Measurements from ENCODE around the gene LIF. TPM values are rescaled to one million over a fixed set of nuclear protein-coding genes. Genes with fewer than 3 reads are reported as not detected.

Gene LIF
- total RNA-seq, 1 experiment from 2014 or later = 75.4 TPM

GRCh38 chr22:30227438-30228228, 18.9 kb downstream of the LIF start:
- Histone ChIP-seq H3K9ac (ENCODE audit: low read length) (peak overlapping the region; percentile 47), H3K79me2 (ENCODE audit: insufficient read depth, low read length) (no peaks in the 10 kb centered on the region), H3K4me3 (replicated peaks in 1 of 2; ENCODE audit: low read depth in 1 of 2, low read length in 2 of 2) (no peak overlapping the region), H3K9me3 (ENCODE audit: control insufficient read depth in 1 of 2, insufficient read depth in 1 of 2, low read depth in 1 of 2, low read length in 2 of 2) (no peaks in the 10 kb centered on the region; a peak in 1 of 4 replicates), H3K4me1 (ENCODE audit: control insufficient read depth in 1 of 2, insufficient read depth in 2 of 2, low read length in 2 of 2) (peaks cover 47 to 84% of the 10 kb centered on the region in 2 experiments), H3K4me2 (ENCODE audit: low read length) (peak overlapping the region; percentile 49), H3K27ac (ENCODE audit: low read depth, low read length) (peak overlapping the region; percentile 47), H2AFZ (ENCODE audit: low read depth, low read length, poor library complexity, severe bottlenecking) (no peak overlapping the region), H3K27me3 (ENCODE audit: insufficient read depth, low read length) (no peaks in the 10 kb centered on the region), H3K9me2 (ENCODE audit: insufficient read depth) (no peaks in the 10 kb centered on the region), H4K20me1 (ENCODE audit: insufficient read depth) (no peaks in the 10 kb centered on the region), H3K36me3 (ENCODE audit: control insufficient read depth in 1 of 2, insufficient read depth in 2 of 2, low read length in 2 of 2) (no peaks in the 10 kb centered on the region)
- ATAC-seq = no peak
- intact Hi-C loops (cut with micrococcal nuclease) = no loop called here
- ChIA-PET POLR2A (interaction anchor here (0.7 to 1.3 kb wide), 4 partner anchors 17 to 111 kb away, joined by 3 to 5 read pairs (median 3); no protein-coding TSS in a partner anchor), RAD21 (ENCODE audit: low non-redundant PET in 1 of 2, low total read pairs in 2 of 2, uncharacterized antibody in 2 of 2, unreplicated experiment in 2 of 2) (no interaction called here), CTCF (interaction anchor here (0.7 kb wide), 1 partner anchor 61 kb away, joined by 5 read pairs; no protein-coding TSS in a partner anchor)
- BruUV-seq (replicated peaks) = no TSS peak
- TF ChIP-seq TCF7L2 (IDR thresholded peaks at IDR 0.05; ENCODE audit: borderline replicate concordance, extremely low read depth, insufficient read depth, insufficient read length) = no peak
- TF ChIP-seq YY1 (IDR thresholded peaks at IDR 0.05; ENCODE audit: extremely low read depth, insufficient replicate concordance, low read depth, low read length) = no peak
- no peak for TF ChIP-seq ELF1 (IDR thresholded peaks at IDR 0.05; ENCODE audit: borderline replicate concordance, low read depth)
- TF ChIP-seq REST (IDR thresholded peaks at IDR 0.05; ENCODE audit: low read depth) = no peak
- no peak for TF ChIP-seq CEBPB (IDR thresholded peaks at IDR 0.05; ENCODE audit: low read depth)
- TF ChIP-seq JUND (IDR thresholded peaks at IDR 0.05) = no peak
- no peak for TF ChIP-seq CBX3 (IDR thresholded peaks at IDR 0.05; ENCODE audit: low read depth)
- no peak for TF ChIP-seq SIN3A (IDR thresholded peaks at IDR 0.05; ENCODE audit: low read depth)
- TF ChIP-seq EZH2 (IDR thresholded peaks at IDR 0.05) = no peak
- no peak for TF ChIP-seq EZH2phosphoT487 (IDR thresholded peaks at IDR 0.05; ENCODE audit: borderline replicate concordance)
- TF ChIP-seq ZBTB33 (IDR thresholded peaks at IDR 0.05; ENCODE audit: extremely low read depth, insufficient replicate concordance, low read length) = no peak
- no peak for TF ChIP-seq ZFX (IDR thresholded peaks at IDR 0.05)
- no peak for DNase-seq (ENCODE audit: low read depth, low spot score)
